ENCODE measurements around the gene CD164.
"Not testable (repeated sequence)": the region's sequence is repeated elsewhere in the genome, so short reads cannot be mapped to it uniquely, and the experiment has no call there.

Gene CD164

GRCh38 chr6:109370336-109370735 lies 11.9 kb downstream of the CD164 start:
- Histone ChIP-seq H3K4me3 (ENCODE audit: insufficient read depth, low read length, poor library complexity, severe bottlenecking) (no peak overlapping the region), H2AFZ (ENCODE audit: low read depth, low read length, severe bottlenecking) (no peak overlapping the region), H3K9me3 (ENCODE audit: insufficient read depth, low read length) (no peaks in the 10 kb centered on the region), H3F3A (ENCODE audit: insufficient read depth) (peaks cover 2% of the 10 kb centered on the region; the same call in 1 of the 2 replicates), H3K4me2 (ENCODE audit: low read depth, low read length, poor library complexity, severe bottlenecking) (no peak overlapping the region), H3K27me3 (ENCODE audit: low read length) (no peaks in the 10 kb centered on the region), H4K20me1 (ENCODE audit: low read depth, low read length) (no peaks in the 10 kb centered on the region), H3K9me2 (replicated peaks; ENCODE audit: insufficient read depth, low read length) (no peaks in the 10 kb centered on the region), H3K9ac (ENCODE audit: low read length) (no peak overlapping the region), H3K79me2 (ENCODE audit: insufficient read depth, low read length) (peaks cover 18% of the 10 kb centered on the region; the same call in 1 of the 2 replicates), H3K36me3 (ENCODE audit: low read length) (peaks cover 80% of the 10 kb centered on the region), H3K27ac (ENCODE audit: low read depth, low read length) (no peak overlapping the region)
- TF ChIP-seq CTCF (IDR thresholded peaks at IDR 0.05; ENCODE audit: insufficient read depth, low read length, poor library complexity, severe bottlenecking) (no peak), EZH2phosphoT487 (conservative IDR thresholded peaks at IDR 0.05; ENCODE audit: low read length) (no peak)

- H3K9me3 ChIP-seq (ENCODE audit: insufficient read depth, low read length): no peaks in the 10 kb centered on the region
- H3K27me3 ChIP-seq (ENCODE audit: low read length): no peaks in the 10 kb centered on the region
- TF ChIP-seq CTCF (IDR thresholded peaks at IDR 0.05; ENCODE audit: insufficient read depth, low read length, poor library complexity, severe bottlenecking): no peak
- TF ChIP-seq EZH2phosphoT487 (conservative IDR thresholded peaks at IDR 0.05; ENCODE audit: low read length): no peak
- peaks cover 77% of the 10 kb centered on the region for H3K36me3 ChIP-seq (ENCODE audit: low read length)
- no peak overlapping the region for H3K4me3 ChIP-seq (ENCODE audit: insufficient read depth, low read length, poor library complexity, severe bottlenecking)
- H4K20me1 ChIP-seq (ENCODE audit: low read depth, low read length): no peaks in the 10 kb centered on the region
- H3K79me2 ChIP-seq (ENCODE audit: insufficient read depth, low read length): peaks cover 18% of the 10 kb centered on the region; the same call in 1 of the 2 replicates
- peaks cover 2% of the 10 kb centered on the region; the same call in 1 of the 2 replicates for H3F3A ChIP-seq (ENCODE audit: insufficient read depth)
- H3K4me2 ChIP-seq (ENCODE audit: low read depth, low read length, poor library complexity, severe bottlenecking): no peak overlapping the region
- H3K27ac ChIP-seq (ENCODE audit: low read depth, low read length): no peak overlapping the region
- no peak overlapping the region for H2AFZ ChIP-seq (ENCODE audit: low read depth, low read length, severe bottlenecking)
- no peak overlapping the region for H3K9ac ChIP-seq (ENCODE audit: low read length)
- no peaks in the 10 kb centered on the region for H3K9me2 ChIP-seq (replicated peaks; ENCODE audit: insufficient read depth, low read length)
Observed at GRCh38 chr6:109369728-109370127, 12.5 kb downstream of the CD164 start.

- H2AFZ ChIP-seq (ENCODE audit: low read depth, low read length, severe bottlenecking); H3K9ac ChIP-seq (ENCODE audit: low read length); H3K9me3 ChIP-seq (ENCODE audit: insufficient read depth, low read length); H3K9me2 ChIP-seq (replicated peaks; ENCODE audit: insufficient read depth, low read length); H3K4me3 ChIP-seq (ENCODE audit: insufficient read depth, low read length, poor library complexity, severe bottlenecking); H3K79me2 ChIP-seq (ENCODE audit: insufficient read depth, low read length); H3F3A ChIP-seq (ENCODE audit: insufficient read depth); H3K27ac ChIP-seq (ENCODE audit: low read depth, low read length); H3K27me3 ChIP-seq (ENCODE audit: low read length); H3K4me2 ChIP-seq (ENCODE audit: low read depth, low read length, poor library complexity, severe bottlenecking); H4K20me1 ChIP-seq (ENCODE audit: low read depth, low read length): not testable (repeated sequence)
- peaks cover 56% of the 10 kb centered on the region for H3K36me3 ChIP-seq (ENCODE audit: low read length)
Observed at GRCh38 chr6:109364382-109365078, 17.7 kb downstream of the CD164 start.

- Histone ChIP-seq H4K20me1 (ENCODE audit: low read depth, low read length) (no peaks in the 10 kb centered on the region), H3F3A (ENCODE audit: insufficient read depth) (peaks cover 2% of the 10 kb centered on the region; the same call in 1 of the 2 replicates), H3K27me3 (ENCODE audit: low read length) (no peaks in the 10 kb centered on the region), H3K4me3 (ENCODE audit: insufficient read depth, low read length, poor library complexity, severe bottlenecking) (no peak overlapping the region), H3K4me2 (ENCODE audit: low read depth, low read length, poor library complexity, severe bottlenecking) (no peak overlapping the region), H3K9me3 (ENCODE audit: insufficient read depth, low read length) (no peaks in the 10 kb centered on the region), H3K27ac (ENCODE audit: low read depth, low read length) (no peak overlapping the region), H3K9me2 (replicated peaks; ENCODE audit: insufficient read depth, low read length) (no peaks in the 10 kb centered on the region), H3K9ac (ENCODE audit: low read length) (no peak overlapping the region), H2AFZ (ENCODE audit: low read depth, low read length, severe bottlenecking) (no peak overlapping the region), H3K36me3 (ENCODE audit: low read length) (peaks cover 53% of the 10 kb centered on the region), H3K79me2 (ENCODE audit: insufficient read depth, low read length) (peaks cover 7% of the 10 kb centered on the region; the same call in 1 of the 2 replicates)
- no peak for TF ChIP-seq EZH2phosphoT487 (conservative IDR thresholded peaks at IDR 0.05; ENCODE audit: low read length)
- TF ChIP-seq CTCF (IDR thresholded peaks at IDR 0.05; ENCODE audit: insufficient read depth, low read length, poor library complexity, severe bottlenecking): no peak
Observed at GRCh38 chr6:109363753-109364152, 18.5 kb downstream of the CD164 start.

All from SU-DHL-6 (cell line).